ENCODE results near the gene GNPTAB. TPM values are rescaled to one million over a fixed set of nuclear protein-coding genes. Genes with fewer than 3 reads are reported as not detected.

GNPTAB gene
- total RNA-seq, 1 donor from 2014 or later = 43.7 TPM

DNA sequence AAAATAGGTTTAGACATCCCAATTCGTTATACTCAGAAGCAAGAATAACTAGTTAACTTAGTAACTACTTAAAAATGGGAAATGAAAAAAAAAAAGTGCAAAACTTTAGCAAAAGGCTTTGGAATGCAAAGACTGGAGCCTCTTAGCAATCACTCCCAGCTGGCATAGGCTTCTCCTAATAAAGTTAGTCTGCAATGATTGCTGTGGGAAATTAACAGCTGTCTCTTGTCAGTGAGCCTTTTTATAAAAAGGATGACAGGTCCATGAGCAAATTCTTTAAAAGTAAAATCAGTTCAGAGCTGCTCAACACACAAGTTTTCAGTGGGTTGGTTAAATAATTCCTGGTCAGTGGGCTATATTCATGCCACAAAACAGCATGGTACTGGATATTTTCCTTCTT lies 84.1 kb downstream of the GNPTAB start:
- no peaks in the 10 kb centered on the region for H3K9me3 Mint-ChIP-seq (ENCODE audit: unreplicated experiment)
- Histone ChIP-seq H3K9me3 (ENCODE audit: insufficient read depth, low read depth, low read length) (no peaks in the 10 kb centered on the region), H4K20me1 (ENCODE audit: insufficient read depth, low read length) (no peaks in the 10 kb centered on the region), H3K4me2 (ENCODE audit: low read length) (no peak overlapping the region), H3K27me3 (ENCODE audit: insufficient read depth, low read length) (no peaks in the 10 kb centered on the region), H3K4me1 (ENCODE audit: insufficient read depth, low read length) (no peaks in the 10 kb centered on the region), H3K79me2 (ENCODE audit: insufficient read depth, low read length) (no peaks in the 10 kb centered on the region), H2AFZ (ENCODE audit: low read depth, low read length) (no peak overlapping the region), H3K4me3 (ENCODE audit: insufficient read depth, low read depth, low read length) (no peak overlapping the region), H3K27ac (ENCODE audit: low read depth, low read length) (no peak overlapping the region), H3K9ac (ENCODE audit: low read length) (no peak overlapping the region), H3K36me3 (ENCODE audit: insufficient read depth, low read length) (peaks cover 10% of the 10 kb centered on the region)
- H3K36me3 Mint-ChIP-seq (ENCODE audit: low read depth, unreplicated experiment) = peaks cover 14% of the 10 kb centered on the region
- FAIRE-seq = no peak
- no peak for TF ChIP-seq EZH2 (IDR thresholded peaks at IDR 0.05; ENCODE audit: insufficient read depth, low read length)
- no peaks in the 10 kb centered on the region for H3K27me3 Mint-ChIP-seq (ENCODE audit: low read depth, unreplicated experiment)
- no peak for DNase-seq (ENCODE audit: low read depth)
- no peak overlapping the region for H3K27ac Mint-ChIP-seq (ENCODE audit: unreplicated experiment)
- peaks cover 11% of the 10 kb centered on the region for H3K4me1 Mint-ChIP-seq (ENCODE audit: low read depth, unreplicated experiment)
- H3K4me3 Mint-ChIP-seq (ENCODE audit: unreplicated experiment) = no peak overlapping the region

DNA sequence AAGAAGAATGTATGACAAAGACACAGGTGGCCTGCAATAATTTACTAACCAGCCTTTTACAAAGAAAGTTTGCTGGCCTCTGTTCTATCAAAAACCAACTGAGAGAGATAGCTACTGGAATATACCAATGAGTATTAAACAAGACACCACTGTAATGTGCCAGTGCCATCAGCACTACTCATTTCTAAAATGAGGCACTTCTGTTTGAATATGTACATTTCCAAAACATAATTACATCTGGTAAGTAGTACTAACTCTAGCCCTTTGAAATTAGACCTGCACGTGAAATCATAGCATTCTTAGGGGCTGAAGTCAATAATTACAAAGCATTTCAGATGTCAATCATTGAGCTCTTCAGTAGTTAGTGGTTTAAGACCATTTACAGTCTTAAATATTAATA lies 84.6 kb downstream of the GNPTAB start:
- H3K4me2 ChIP-seq (ENCODE audit: low read length) = no peak overlapping the region
- FAIRE-seq = peak; percentile 13
- H3K36me3 Mint-ChIP-seq (ENCODE audit: low read depth, unreplicated experiment) = peaks cover 14% of the 10 kb centered on the region

DNA sequence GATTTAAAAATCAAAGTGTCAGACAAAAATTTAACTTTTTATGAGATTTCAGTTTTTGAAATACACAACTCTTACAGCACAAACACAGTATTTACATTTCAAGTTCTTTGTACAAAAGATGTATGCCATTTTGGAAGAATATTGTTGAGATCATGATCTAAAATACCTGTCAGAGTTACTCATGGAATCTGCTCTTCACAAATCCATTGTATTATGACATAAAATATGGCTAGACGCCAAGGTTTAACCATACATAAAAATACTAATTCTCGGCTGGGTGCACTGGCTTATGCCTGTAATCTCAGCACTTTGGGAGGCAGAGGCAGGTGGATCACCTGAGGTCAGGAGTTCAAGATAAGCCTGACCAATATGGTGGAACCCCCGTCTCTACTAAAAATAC lies 85.3 kb downstream of the GNPTAB start:
- Histone ChIP-seq H3K4me3 (ENCODE audit: insufficient read depth, low read depth, low read length) (no peak overlapping the region), H3K36me3 (ENCODE audit: insufficient read depth, low read length) (peaks cover 10% of the 10 kb centered on the region), H3K27me3 (ENCODE audit: insufficient read depth, low read length) (no peaks in the 10 kb centered on the region), H3K4me1 (ENCODE audit: insufficient read depth, low read length) (no peaks in the 10 kb centered on the region), H3K9me3 (ENCODE audit: insufficient read depth, low read depth, low read length) (no peaks in the 10 kb centered on the region), H4K20me1 (ENCODE audit: insufficient read depth, low read length) (no peaks in the 10 kb centered on the region), H3K27ac (ENCODE audit: low read depth, low read length) (no peak overlapping the region), H3K9ac (ENCODE audit: low read length) (no peak overlapping the region), H3K4me2 (ENCODE audit: low read length) (no peak overlapping the region), H3K79me2 (ENCODE audit: insufficient read depth, low read length) (no peaks in the 10 kb centered on the region), H2AFZ (ENCODE audit: low read depth, low read length) (no peak overlapping the region)
- no peak overlapping the region for H3K4me3 Mint-ChIP-seq (ENCODE audit: unreplicated experiment)
- peak; percentile 13 for FAIRE-seq
- H3K27me3 Mint-ChIP-seq (ENCODE audit: low read depth, unreplicated experiment) = no peaks in the 10 kb centered on the region
- H3K27ac Mint-ChIP-seq (ENCODE audit: unreplicated experiment) = no peak overlapping the region
- no peak for DNase-seq (ENCODE audit: low read depth)
- peaks cover 11% of the 10 kb centered on the region for H3K4me1 Mint-ChIP-seq (ENCODE audit: low read depth, unreplicated experiment)
- no peaks in the 10 kb centered on the region for H3K9me3 Mint-ChIP-seq (ENCODE audit: unreplicated experiment)
- TF ChIP-seq, protein P1, sequence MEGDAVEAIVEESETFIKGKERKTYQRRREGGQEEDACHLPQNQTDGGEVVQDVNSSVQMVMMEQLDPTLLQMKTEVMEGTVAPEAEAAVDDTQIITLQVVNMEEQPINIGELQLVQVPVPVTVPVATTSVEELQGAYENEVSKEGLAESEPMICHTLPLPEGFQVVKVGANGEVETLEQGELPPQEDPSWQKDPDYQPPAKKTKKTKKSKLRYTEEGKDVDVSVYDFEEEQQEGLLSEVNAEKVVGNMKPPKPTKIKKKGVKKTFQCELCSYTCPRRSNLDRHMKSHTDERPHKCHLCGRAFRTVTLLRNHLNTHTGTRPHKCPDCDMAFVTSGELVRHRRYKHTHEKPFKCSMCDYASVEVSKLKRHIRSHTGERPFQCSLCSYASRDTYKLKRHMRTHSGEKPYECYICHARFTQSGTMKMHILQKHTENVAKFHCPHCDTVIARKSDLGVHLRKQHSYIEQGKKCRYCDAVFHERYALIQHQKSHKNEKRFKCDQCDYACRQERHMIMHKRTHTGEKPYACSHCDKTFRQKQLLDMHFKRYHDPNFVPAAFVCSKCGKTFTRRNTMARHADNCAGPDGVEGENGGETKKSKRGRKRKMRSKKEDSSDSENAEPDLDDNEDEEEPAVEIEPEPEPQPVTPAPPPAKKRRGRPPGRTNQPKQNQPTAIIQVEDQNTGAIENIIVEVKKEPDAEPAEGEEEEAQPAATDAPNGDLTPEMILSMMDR (IDR thresholded peaks at IDR 0.05; ENCODE audit: insufficient read depth, low read depth, low read length) = no peak
- no peak for TF ChIP-seq EZH2 (IDR thresholded peaks at IDR 0.05; ENCODE audit: insufficient read depth, low read length)
- peaks cover 13% of the 10 kb centered on the region for H3K36me3 Mint-ChIP-seq (ENCODE audit: low read depth, unreplicated experiment)

More for the DNA sequence above, 84.6 kb downstream of the GNPTAB start:
- Histone ChIP-seq H2AFZ (ENCODE audit: low read depth, low read length) (no peak overlapping the region), H3K27me3 (ENCODE audit: insufficient read depth, low read length) (no peaks in the 10 kb centered on the region), H3K79me2 (ENCODE audit: insufficient read depth, low read length) (no peaks in the 10 kb centered on the region), H4K20me1 (ENCODE audit: insufficient read depth, low read length) (no peaks in the 10 kb centered on the region), H3K9ac (ENCODE audit: low read length) (no peak overlapping the region), H3K9me3 (ENCODE audit: insufficient read depth, low read depth, low read length) (no peaks in the 10 kb centered on the region), H3K36me3 (ENCODE audit: insufficient read depth, low read length) (peaks cover 10% of the 10 kb centered on the region), H3K27ac (ENCODE audit: low read depth, low read length) (no peak overlapping the region), H3K4me1 (ENCODE audit: insufficient read depth, low read length) (no peaks in the 10 kb centered on the region), H3K4me3 (ENCODE audit: insufficient read depth, low read depth, low read length) (no peak overlapping the region)
- H3K4me3 Mint-ChIP-seq (ENCODE audit: unreplicated experiment) = no peak overlapping the region
- no peaks in the 10 kb centered on the region for H3K9me3 Mint-ChIP-seq (ENCODE audit: unreplicated experiment)
- no peak overlapping the region for H3K27ac Mint-ChIP-seq (ENCODE audit: unreplicated experiment)
- no peak for TF ChIP-seq EZH2 (IDR thresholded peaks at IDR 0.05; ENCODE audit: insufficient read depth, low read length)
- TF ChIP-seq, protein P1 (IDR thresholded peaks at IDR 0.05; ENCODE audit: insufficient read depth, low read depth, low read length) = no peak
- no peak for DNase-seq (ENCODE audit: low read depth)
- no peaks in the 10 kb centered on the region for H3K27me3 Mint-ChIP-seq (ENCODE audit: low read depth, unreplicated experiment)
- H3K4me1 Mint-ChIP-seq (ENCODE audit: low read depth, unreplicated experiment) = peaks cover 11% of the 10 kb centered on the region

Measured in astrocyte (in vitro differentiated cells and primary cell).